Caco-2 (cell line): ENCODE measurements around the gene SMIM24. TPM values are rescaled to one million over a fixed set of nuclear protein-coding genes. Genes with fewer than 3 reads are reported as not detected.
A peak's percentile ranks its signal among the peaks of the same experiment; 100 is the strongest.

Experiments used
- BruUV-seq: library from RNA; stranded (reverse); fragments of 400-500 nt; replicated peaks from 2 replicates; lab custom pipeline; 2021; lab: Mats Ljungman, UMichigan
- CTCF ChIA-PET: fragments of 300-600 bp; sonication (Branson Sonifier 250); formaldehyde crosslinking; loops from one replicate; lab custom pipeline; 2022; ENCODE audit warnings: antibody characterized with exemption; lab: Charles Lee
- POLR2A ChIA-PET: fragments of 300-600 bp; sonication (Branson Sonifier 250); formaldehyde crosslinking; loops from one replicate; lab custom pipeline; 2022; ENCODE audit warnings: antibody characterized with exemption; lab: Charles Lee
- DNase-seq, 2 experiments: peaks; one replicate each; pipeline versions ENCODE4 v3.0.0 to v3.0.0-alpha.2; 2020 to 2022
- H3K27me3 ChIP-seq: replicated peaks from 2 replicates; pipeline ENCODE4 v1.6.0; 2011; ENCODE audit warnings: low read length; ENCODE audit not compliant: control insufficient read depth, insufficient read depth
- H3K36me3 ChIP-seq: 2 replicates; pipeline ENCODE4 v1.5.1; 2011; ENCODE audit warnings: low read length; ENCODE audit not compliant: control insufficient read depth, insufficient read depth
- H3K4me1 ChIP-seq: fragments of 250-450 bp; sonication (Bioruptor Pico); 2 replicates; pipeline ENCODE4 v1.5.1; 2020; ENCODE audit warnings: mild to moderate bottlenecking
- H3K4me3 ChIP-seq: 2 replicates; pipeline ENCODE4 v1.5.1; 2011; ENCODE audit warnings: low read depth, mild to moderate bottlenecking, control low read depth, low read length
- H3K9me3 ChIP-seq: fragments of 250-450 bp; sonication (Bioruptor Pico); 2 replicates; pipeline ENCODE4 v1.5.1; 2020; ENCODE audit warnings: mild to moderate bottlenecking, moderate library complexity
- H3K27ac Mint-ChIP-seq: one replicate; pipeline ENCODE4 v1.8.0; 2022; ENCODE audit warnings: mixed read lengths; ENCODE audit not compliant: unreplicated experiment
- H3K27me3 Mint-ChIP-seq: one replicate; pipeline ENCODE4 v1.8.0; 2022; ENCODE audit warnings: mixed read lengths; ENCODE audit not compliant: insufficient read depth, unreplicated experiment
- H3K36me3 Mint-ChIP-seq: one replicate; pipeline ENCODE4 v1.8.0; 2022; ENCODE audit warnings: mild to moderate bottlenecking, mixed read lengths; ENCODE audit not compliant: insufficient read depth, unreplicated experiment
- H3K4me1 Mint-ChIP-seq: one replicate; pipeline ENCODE4 v1.8.0; 2022; ENCODE audit warnings: low read depth, mixed read lengths; ENCODE audit not compliant: unreplicated experiment
- H3K4me3 Mint-ChIP-seq: one replicate; pipeline ENCODE4 v1.8.0; 2022; ENCODE audit warnings: mild to moderate bottlenecking, moderate library complexity, mixed read lengths; ENCODE audit not compliant: unreplicated experiment
- H3K9me3 Mint-ChIP-seq: one replicate; pipeline ENCODE4 v1.8.0; 2022; ENCODE audit warnings: mixed read lengths; ENCODE audit not compliant: unreplicated experiment
- intact Hi-C: fragments of 100-400 bp; cut with micrococcal nuclease; formaldehyde crosslinking; loops from one replicate; pipeline ENCODE4 v1.10.0; 2022; ENCODE audit not compliant: unreplicated experiment
- total RNA-seq: library from RNA; stranded (reverse); gene quantifications from 2 replicates; pipeline ENCODE4 v1.2.3, GENCODE V29; 2022
- TF ChIP-seq, protein P1 (sequence below), 2 experiments: fragments of 200-600 bp in 1 of 2; IDR thresholded peaks; 1 replicate in 1 of 2; 2 replicates in 1 of 2; pipeline versions ENCODE4 v1.5.1 to v1.8.0; 2011 to 2022; ENCODE audit warnings: antibody characterized with exemption in 1 of 2, control low read depth in 1 of 2, inconsistent platforms in 1 of 2, low read depth in 1 of 2, low read length in 1 of 2, mild to moderate bottlenecking in 1 of 2, moderate library complexity in 1 of 2; ENCODE audit not compliant: insufficient read depth in 1 of 2, severe bottlenecking in 1 of 2, unreplicated experiment in 1 of 2

The SMIM24 gene
- total RNA-seq, 1 experiment from 2014 or later, result 1.7 TPM

DNA sequence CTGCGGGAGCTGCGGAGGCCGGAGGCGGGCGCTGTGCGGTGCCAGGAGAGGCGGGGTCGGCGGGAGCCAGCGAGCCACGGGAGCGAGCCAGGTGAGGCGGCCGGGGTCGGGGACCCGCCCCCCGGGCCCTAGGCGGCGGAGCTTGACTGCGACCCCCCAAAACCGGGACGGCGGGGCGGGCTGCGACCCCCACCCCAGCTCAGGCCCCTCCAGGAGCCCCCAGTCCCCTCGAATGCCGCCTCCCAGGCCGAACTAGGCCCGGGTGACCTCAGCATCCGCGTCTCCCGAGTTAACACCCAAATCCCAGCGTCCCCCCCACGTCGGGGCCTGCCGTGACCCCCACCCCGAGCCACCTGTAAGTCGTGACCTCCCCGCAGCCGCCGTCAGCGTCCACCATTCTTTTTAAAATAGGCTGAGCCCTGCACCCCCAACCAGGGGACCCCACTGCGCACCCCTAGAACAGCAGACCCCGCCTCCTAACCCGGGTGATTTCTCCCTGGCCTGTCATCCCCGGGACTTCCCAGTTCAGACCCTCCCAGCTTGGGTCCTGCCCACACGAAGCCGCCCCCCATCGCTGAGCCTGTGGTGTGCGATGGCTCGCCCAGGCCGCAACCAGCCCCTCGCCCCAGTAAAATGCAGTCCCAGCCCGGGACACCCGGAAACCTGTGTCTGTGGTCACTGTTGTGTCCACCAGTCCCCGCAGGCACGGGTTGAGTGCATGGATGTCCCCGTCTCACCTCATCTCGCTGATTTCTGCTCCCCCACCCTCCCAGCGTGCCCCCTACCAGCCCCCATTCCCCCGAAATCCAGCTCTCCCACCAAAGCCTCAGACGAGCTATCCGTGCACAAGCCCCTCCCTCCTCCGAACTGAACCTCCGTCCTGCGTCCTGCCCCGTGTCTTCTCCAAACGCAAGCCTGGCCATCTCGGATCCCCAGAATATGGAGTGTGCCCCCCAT, 26.3 kb upstream of the SMIM24 start:
- peak overlapping the region; percentile 61 for H3K4me3 ChIP-seq
- ChIA-PET CTCF (interaction anchor here (0.9 to 1.4 kb wide), 2 partner anchors 21 to 37 kb away, joined by 4 to 5 read pairs; no protein-coding TSS in a partner anchor), POLR2A (interaction anchor here (0.6 kb wide), 1 partner anchor 317 kb away, joined by 3 read pairs; no protein-coding TSS in a partner anchor)
- H3K4me1 ChIP-seq, result no peaks in the 10 kb centered on the region; the same call in 1 of the 2 replicates
- H3K9me3 ChIP-seq, result no peaks in the 10 kb centered on the region
- Mint-ChIP-seq H3K36me3 (peaks cover 29% of the 10 kb centered on the region), H3K27ac (peak overlapping the region; percentile 84), H3K4me1 (no peaks in the 10 kb centered on the region), H3K27me3 (no peaks in the 10 kb centered on the region), H3K9me3 (no peaks in the 10 kb centered on the region), H3K4me3 (peak overlapping the region; percentile 80)
- TF ChIP-seq, protein P1, sequence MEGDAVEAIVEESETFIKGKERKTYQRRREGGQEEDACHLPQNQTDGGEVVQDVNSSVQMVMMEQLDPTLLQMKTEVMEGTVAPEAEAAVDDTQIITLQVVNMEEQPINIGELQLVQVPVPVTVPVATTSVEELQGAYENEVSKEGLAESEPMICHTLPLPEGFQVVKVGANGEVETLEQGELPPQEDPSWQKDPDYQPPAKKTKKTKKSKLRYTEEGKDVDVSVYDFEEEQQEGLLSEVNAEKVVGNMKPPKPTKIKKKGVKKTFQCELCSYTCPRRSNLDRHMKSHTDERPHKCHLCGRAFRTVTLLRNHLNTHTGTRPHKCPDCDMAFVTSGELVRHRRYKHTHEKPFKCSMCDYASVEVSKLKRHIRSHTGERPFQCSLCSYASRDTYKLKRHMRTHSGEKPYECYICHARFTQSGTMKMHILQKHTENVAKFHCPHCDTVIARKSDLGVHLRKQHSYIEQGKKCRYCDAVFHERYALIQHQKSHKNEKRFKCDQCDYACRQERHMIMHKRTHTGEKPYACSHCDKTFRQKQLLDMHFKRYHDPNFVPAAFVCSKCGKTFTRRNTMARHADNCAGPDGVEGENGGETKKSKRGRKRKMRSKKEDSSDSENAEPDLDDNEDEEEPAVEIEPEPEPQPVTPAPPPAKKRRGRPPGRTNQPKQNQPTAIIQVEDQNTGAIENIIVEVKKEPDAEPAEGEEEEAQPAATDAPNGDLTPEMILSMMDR (IDR thresholded peaks at IDR 0.05; ENCODE audit: insufficient read depth in 1 of 2, low read depth in 1 of 2, low read length in 1 of 2, severe bottlenecking in 1 of 2, unreplicated experiment in 1 of 2), result no peak
- peaks cover 1% of the 10 kb centered on the region; the same call in 1 of the 2 replicates for H3K36me3 ChIP-seq
- no peaks in the 10 kb centered on the region for H3K27me3 ChIP-seq
- BruUV-seq, result no TSS peak
- intact Hi-C loops, result no loop called here
- DNase-seq, result peak in 1 of 2 experiments; percentile 14

DNA sequence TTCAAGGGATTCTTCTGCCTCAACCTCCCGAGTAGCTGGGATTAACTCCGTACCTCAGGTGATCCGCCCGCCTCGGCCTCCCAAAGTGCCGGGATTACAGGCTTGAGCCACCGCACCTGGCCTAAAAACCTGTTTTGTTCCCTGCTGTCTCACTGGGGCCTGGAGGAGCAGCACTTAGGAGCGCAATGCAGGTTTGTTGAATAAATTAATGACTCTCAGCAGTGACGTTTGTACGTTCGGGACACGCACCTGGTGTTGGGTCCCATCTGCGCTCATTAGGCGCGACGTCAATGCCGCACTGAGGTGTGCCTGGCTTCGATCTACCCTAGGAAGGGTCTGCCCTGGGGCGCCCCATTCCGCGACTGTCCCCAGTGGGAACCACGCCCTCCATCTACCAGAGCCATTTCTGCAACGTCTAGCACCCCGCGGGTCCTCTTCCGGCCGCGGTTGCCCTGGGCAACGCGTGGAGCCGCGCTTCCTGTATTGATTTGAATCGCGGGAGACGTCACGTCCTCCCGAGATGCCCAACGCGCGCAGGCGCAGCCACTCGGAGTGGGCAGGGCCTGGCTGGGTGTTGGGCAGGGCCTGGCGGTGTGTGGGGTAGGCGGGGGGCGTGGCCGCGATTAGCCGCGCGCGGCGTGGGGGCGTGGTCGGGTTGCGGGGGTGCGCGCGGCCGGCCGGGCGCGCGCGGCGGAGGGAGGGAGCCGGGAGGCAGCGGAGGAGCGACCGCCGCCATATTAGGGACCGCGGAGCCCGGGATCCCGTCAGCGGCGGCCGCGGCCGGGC, 25.5 kb upstream of the SMIM24 start, which contains the start of gene FZR1:
FZR1 (plus strand) TSS at position 714 of the 786 bp plus-strand sequence. CDS start 16,679 bp downstream, outside the sequence.
- peaks cover 1% of the 10 kb centered on the region; the same call in 1 of the 2 replicates for H3K36me3 ChIP-seq
- peak within 1 kb of the TSS; percentile 80 for H3K4me3 Mint-ChIP-seq
- H3K9me3 Mint-ChIP-seq, result no peaks in the 10 kb centered on the region
- ChIA-PET CTCF (interaction anchor here (0.5 to 1.4 kb wide), 2 partner anchors 20 to 323 kb away, joined by 4 to 5 read pairs; no protein-coding TSS in a partner anchor), POLR2A (no interaction called here)
- H3K4me3 ChIP-seq, result peak within 1 kb of the TSS; percentile 61
- TF ChIP-seq, protein P1 (IDR thresholded peaks at IDR 0.05; ENCODE audit: insufficient read depth in 1 of 2, low read depth in 1 of 2, low read length in 1 of 2, severe bottlenecking in 1 of 2, unreplicated experiment in 1 of 2), result no peak
- H3K27ac Mint-ChIP-seq, result peak within 1 kb of the TSS; percentile 94
- peaks cover 4% of the 10 kb centered on the region for H3K4me1 Mint-ChIP-seq
- peak; percentile 99 for DNase-seq
- intact Hi-C loops, result loop anchor here (1.0 kb wide), 1 partner anchor 8 kb away; no protein-coding TSS in a partner anchor
- BruUV-seq, result TSS peak; percentile 76
- H3K27me3 Mint-ChIP-seq, result no peaks in the 10 kb centered on the region
- H3K9me3 ChIP-seq, result no peaks in the 10 kb centered on the region
- no peaks in the 10 kb centered on the region for H3K27me3 ChIP-seq
- peaks cover 32% of the 10 kb centered on the region for H3K36me3 Mint-ChIP-seq
- H3K4me1 ChIP-seq, result no peaks in the 10 kb centered on the region; the same call in 1 of the 2 replicates
